Measurements from ENCODE around the gene PAIP1.
"Not testable (repeated sequence)": the region's sequence is repeated elsewhere in the genome, so short reads cannot be mapped to it uniquely, and the experiment has no call there.

PAIP1 gene

DNA sequence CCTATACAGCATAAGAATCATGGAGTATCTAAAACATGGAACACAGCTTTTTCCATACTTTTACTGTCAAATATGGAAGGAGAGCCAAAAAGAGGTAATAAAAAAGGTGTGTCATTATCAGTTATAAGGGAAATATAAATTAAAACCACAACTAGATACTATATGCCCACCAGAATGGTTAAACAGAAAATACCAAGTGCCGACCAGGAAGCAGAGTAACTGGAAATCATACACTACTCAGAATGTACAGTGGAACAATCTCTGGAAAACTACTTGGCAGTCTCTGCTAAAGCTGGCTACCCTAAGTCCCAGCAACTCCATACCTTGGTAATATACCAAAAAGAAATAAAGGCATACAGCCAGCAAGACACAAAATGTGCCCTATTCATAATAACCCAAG, 2.4 kb downstream of the PAIP1 start:
- H2AFZ ChIP-seq (ENCODE audit: low read length): no peak overlapping the region
- no peak overlapping the region for H3K9ac ChIP-seq (ENCODE audit: low read length)
- TF ChIP-seq, protein P1, sequence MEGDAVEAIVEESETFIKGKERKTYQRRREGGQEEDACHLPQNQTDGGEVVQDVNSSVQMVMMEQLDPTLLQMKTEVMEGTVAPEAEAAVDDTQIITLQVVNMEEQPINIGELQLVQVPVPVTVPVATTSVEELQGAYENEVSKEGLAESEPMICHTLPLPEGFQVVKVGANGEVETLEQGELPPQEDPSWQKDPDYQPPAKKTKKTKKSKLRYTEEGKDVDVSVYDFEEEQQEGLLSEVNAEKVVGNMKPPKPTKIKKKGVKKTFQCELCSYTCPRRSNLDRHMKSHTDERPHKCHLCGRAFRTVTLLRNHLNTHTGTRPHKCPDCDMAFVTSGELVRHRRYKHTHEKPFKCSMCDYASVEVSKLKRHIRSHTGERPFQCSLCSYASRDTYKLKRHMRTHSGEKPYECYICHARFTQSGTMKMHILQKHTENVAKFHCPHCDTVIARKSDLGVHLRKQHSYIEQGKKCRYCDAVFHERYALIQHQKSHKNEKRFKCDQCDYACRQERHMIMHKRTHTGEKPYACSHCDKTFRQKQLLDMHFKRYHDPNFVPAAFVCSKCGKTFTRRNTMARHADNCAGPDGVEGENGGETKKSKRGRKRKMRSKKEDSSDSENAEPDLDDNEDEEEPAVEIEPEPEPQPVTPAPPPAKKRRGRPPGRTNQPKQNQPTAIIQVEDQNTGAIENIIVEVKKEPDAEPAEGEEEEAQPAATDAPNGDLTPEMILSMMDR (IDR thresholded peaks at IDR 0.05; ENCODE audit: low read length): no peak
- no peak for TF ChIP-seq EZH2 (IDR thresholded peaks at IDR 0.05; ENCODE audit: borderline replicate concordance, low read length)
- H4K20me1 ChIP-seq (ENCODE audit: insufficient read depth, low read length): no peaks in the 10 kb centered on the region
- H3K9me2 ChIP-seq (ENCODE audit: low read depth, low read length): no peaks in the 10 kb centered on the region
- H3K4me3 ChIP-seq (ENCODE audit: low read depth, low read length, poor library complexity, severe bottlenecking): no peak overlapping the region
- H3K4me1 ChIP-seq (ENCODE audit: insufficient read depth, low read length, severe bottlenecking): peaks cover 59% of the 10 kb centered on the region
- H3K27ac ChIP-seq (ENCODE audit: low read depth, low read length, poor library complexity, severe bottlenecking): no peak overlapping the region
- peaks cover 48% of the 10 kb centered on the region for H3K79me2 ChIP-seq (ENCODE audit: insufficient read depth, low read length)
- H3K36me3 ChIP-seq (ENCODE audit: insufficient read depth, low read length): peaks cover 55% of the 10 kb centered on the region
- no peaks in the 10 kb centered on the region for H3K9me3 ChIP-seq (ENCODE audit: low read length)
- H3K27me3 ChIP-seq (ENCODE audit: insufficient read depth, low read length): no peaks in the 10 kb centered on the region
- H3K4me2 ChIP-seq (ENCODE audit: low read length): peak overlapping the region; percentile 98
- H3F3A ChIP-seq (ENCODE audit: insufficient read depth, low read length): 0 out of 2 replicates have a peak, but pooled peaks cover 3% of the 10 kb centered on the region

GRCh38 chr5:43553381-43553780, 3.5 kb downstream of the PAIP1 start:
- Histone ChIP-seq H3K4me3 (ENCODE audit: low read depth, low read length, poor library complexity, severe bottlenecking) (no peak overlapping the region), H3K36me3 (ENCODE audit: insufficient read depth, low read length) (peaks cover 62% of the 10 kb centered on the region), H3F3A (ENCODE audit: insufficient read depth, low read length) (no peaks in the 10 kb centered on the region), H3K27ac (ENCODE audit: low read depth, low read length, poor library complexity, severe bottlenecking) (no peak overlapping the region), H3K79me2 (ENCODE audit: insufficient read depth, low read length) (peaks cover 48% of the 10 kb centered on the region), H2AFZ (ENCODE audit: low read length) (no peak overlapping the region), H3K9me3 (ENCODE audit: low read length) (no peaks in the 10 kb centered on the region), H3K27me3 (ENCODE audit: insufficient read depth, low read length) (no peaks in the 10 kb centered on the region), H4K20me1 (ENCODE audit: insufficient read depth, low read length) (no peaks in the 10 kb centered on the region), H3K4me2 (ENCODE audit: low read length) (no peak overlapping the region), H3K4me1 (ENCODE audit: insufficient read depth, low read length, severe bottlenecking) (peaks cover 59% of the 10 kb centered on the region), H3K9me2 (ENCODE audit: low read depth, low read length) (no peaks in the 10 kb centered on the region), H3K9ac (ENCODE audit: low read length) (no peak overlapping the region)
- TF ChIP-seq EZH2 (IDR thresholded peaks at IDR 0.05; ENCODE audit: borderline replicate concordance, low read length): no peak
- TF ChIP-seq, protein P1 (IDR thresholded peaks at IDR 0.05; ENCODE audit: low read length): no peak

DNA sequence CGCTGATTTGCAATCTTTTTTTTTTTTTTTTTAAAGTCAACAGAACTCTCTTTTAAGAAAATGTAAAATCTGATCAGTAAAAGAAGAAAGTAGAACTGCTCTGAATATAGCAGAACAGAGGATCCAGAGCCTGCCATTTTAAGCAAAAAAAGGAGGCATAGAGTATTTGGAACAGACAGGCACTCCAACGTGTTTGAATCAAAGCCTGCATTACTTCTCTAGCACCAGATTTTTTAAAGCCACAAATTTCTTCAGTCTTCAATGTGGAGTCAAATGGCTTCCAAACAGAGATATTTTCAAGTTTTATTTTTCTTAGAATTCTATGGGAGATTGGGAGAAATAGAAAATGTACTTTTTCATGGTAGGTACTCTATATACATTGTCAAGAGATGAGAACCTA, 5.1 kb downstream of the PAIP1 start:
- H3K27me3 ChIP-seq (ENCODE audit: insufficient read depth, low read length): no peaks in the 10 kb centered on the region
- peaks cover 48% of the 10 kb centered on the region for H3K79me2 ChIP-seq (ENCODE audit: insufficient read depth, low read length)
- H3K27ac ChIP-seq (ENCODE audit: low read depth, low read length, poor library complexity, severe bottlenecking): no peak overlapping the region
- H3F3A ChIP-seq (ENCODE audit: insufficient read depth, low read length): no peaks in the 10 kb centered on the region
- H3K9ac ChIP-seq (ENCODE audit: low read length): no peak overlapping the region
- no peak overlapping the region for H2AFZ ChIP-seq (ENCODE audit: low read length)
- H3K36me3 ChIP-seq (ENCODE audit: insufficient read depth, low read length): peaks cover 72% of the 10 kb centered on the region
- H3K4me1 ChIP-seq (ENCODE audit: insufficient read depth, low read length, severe bottlenecking): peaks cover 52% of the 10 kb centered on the region
- TF ChIP-seq, protein P1 (IDR thresholded peaks at IDR 0.05; ENCODE audit: low read length): no peak
- no peak for TF ChIP-seq EZH2 (IDR thresholded peaks at IDR 0.05; ENCODE audit: borderline replicate concordance, low read length)
- H3K4me3 ChIP-seq (ENCODE audit: low read depth, low read length, poor library complexity, severe bottlenecking): no peak overlapping the region
- H4K20me1 ChIP-seq (ENCODE audit: insufficient read depth, low read length): no peaks in the 10 kb centered on the region
- H3K9me3 ChIP-seq (ENCODE audit: low read length): no peaks in the 10 kb centered on the region
- no peak overlapping the region for H3K4me2 ChIP-seq (ENCODE audit: low read length)
- H3K9me2 ChIP-seq (ENCODE audit: low read depth, low read length): no peaks in the 10 kb centered on the region

- Histone ChIP-seq H3K79me2 (ENCODE audit: insufficient read depth, low read length) (peaks cover 30% of the 10 kb centered on the region), H3K4me1 (ENCODE audit: insufficient read depth, low read length, severe bottlenecking) (peaks cover 37% of the 10 kb centered on the region), H3K36me3 (ENCODE audit: insufficient read depth, low read length) (peaks cover 86% of the 10 kb centered on the region)
- not testable (repeated sequence) for H4K20me1 ChIP-seq (ENCODE audit: insufficient read depth, low read length); H3K9ac ChIP-seq (ENCODE audit: low read length); H3K4me2 ChIP-seq (ENCODE audit: low read length); H3K9me2 ChIP-seq (ENCODE audit: low read depth, low read length); H3K4me3 ChIP-seq (ENCODE audit: low read depth, low read length, poor library complexity, severe bottlenecking); H3F3A ChIP-seq (ENCODE audit: insufficient read depth, low read length); H3K27ac ChIP-seq (ENCODE audit: low read depth, low read length, poor library complexity, severe bottlenecking); H3K9me3 ChIP-seq (ENCODE audit: low read length); H2AFZ ChIP-seq (ENCODE audit: low read length); H3K27me3 ChIP-seq (ENCODE audit: insufficient read depth, low read length)
Measured at GRCh38 chr5:43549272-43549671, 7.6 kb downstream of the PAIP1 start.
